A673 (cell line): ENCODE data around the gene ABCD2. TPM values are rescaled to one million over a fixed set of nuclear protein-coding genes. Genes with fewer than 3 reads are reported as not detected.

ENCODE experiments used
- BruUV-seq: library from RNA; stranded (reverse); fragments of 400-500 nt; replicated peaks from 2 replicates; lab custom pipeline; 2021; lab: Mats Ljungman, UMichigan
- CTCF ChIA-PET: fragments of 300-600 bp; sonication (Branson Sonifier 250); formaldehyde crosslinking; loops from one replicate; lab custom pipeline; 2022; ENCODE audit warnings: antibody characterized with exemption; lab: Charles Lee
- POLR2A ChIA-PET: fragments of 300-600 bp; sonication (Branson Sonifier 250); formaldehyde crosslinking; loops from one replicate; lab custom pipeline; 2022; ENCODE audit warnings: antibody characterized with exemption; ENCODE audit not compliant: low non-redundant PET; lab: Charles Lee
- DNase-seq: peaks from one replicate; pipeline ENCODE4 v3.0.0-alpha.2; 2015; ENCODE audit warnings: low spot score
- H3K27ac ChIP-seq: fragments of 200-600 bp; sonication (generic); 2 replicates; pipeline ENCODE4 v1.5.1; 2016; ENCODE audit warnings: mixed run types, low read depth, mild to moderate bottlenecking, mixed read lengths, antibody characterized with exemption, low read length; ENCODE audit not compliant: poor library complexity, severe bottlenecking
- H3K27me3 ChIP-seq: fragments of 200-600 bp; sonication (generic); replicated peaks from 2 replicates; pipeline ENCODE4 v1.6.1; 2017; ENCODE audit warnings: mixed run types, low read depth, mild to moderate bottlenecking, mixed read lengths, antibody characterized with exemption, low read length; ENCODE audit not compliant: insufficient read depth, poor library complexity
- H3K36me3 ChIP-seq: fragments of 200-600 bp; sonication (generic); 2 replicates; pipeline ENCODE4 v1.6.1; 2016; ENCODE audit warnings: mixed run types, mild to moderate bottlenecking, mixed read lengths, antibody characterized with exemption, low read length; ENCODE audit not compliant: insufficient read depth, poor library complexity, severe bottlenecking
- H3K4me1 ChIP-seq: fragments of 200-600 bp; sonication (generic); 2 replicates; pipeline ENCODE4 v1.6.1; 2017; ENCODE audit warnings: mixed run types, mild to moderate bottlenecking, mixed read lengths, antibody characterized with exemption, low read length; ENCODE audit not compliant: insufficient read depth, poor library complexity, severe bottlenecking
- H3K4me3 ChIP-seq: fragments of 200-600 bp; sonication (generic); 2 replicates; pipeline ENCODE4 v1.5.1; 2016; ENCODE audit warnings: low read depth, mixed run types, mild to moderate bottlenecking, mixed read lengths, low read length; ENCODE audit not compliant: poor library complexity, severe bottlenecking
- H3K9me3 ChIP-seq: fragments of 200-600 bp; sonication (generic); 2 replicates; pipeline ENCODE4 v1.6.1; 2016; ENCODE audit warnings: mixed run types, low read depth, mild to moderate bottlenecking, mixed read lengths, antibody characterized with exemption, low read length; ENCODE audit not compliant: poor library complexity, severe bottlenecking
- CTCF ChIP-seq: fragments of 300-800, 200-600 bp; sonication (generic); conservative IDR thresholded peaks from 2 replicates; pipeline ENCODE4 v1.5.1; 2017; ENCODE audit warnings: low read depth, mild to moderate bottlenecking, antibody characterized with exemption, low read length, moderate library complexity, mixed read lengths
- EZH2 ChIP-seq: fragments of 200-600 bp; sonication (generic); IDR thresholded peaks from 2 replicates; pipeline ENCODE4 v1.6.1; 2017; ENCODE audit warnings: borderline replicate concordance, low read depth, mild to moderate bottlenecking, mixed read lengths, antibody characterized with exemption, low read length; ENCODE audit not compliant: poor library complexity, severe bottlenecking
- intact Hi-C: fragments of 100-400 bp; cut with micrococcal nuclease; formaldehyde crosslinking; loops from one replicate; pipeline ENCODE4 v1.10.0; 2022; ENCODE audit not compliant: unreplicated experiment
- total RNA-seq: library from RNA; stranded (reverse); gene quantifications from 2 replicates; pipeline ENCODE4 v1.2.3, GENCODE V29; 2021

ABCD2 gene
- total RNA-seq, 1 experiment from 2014 or later: not detected

GRCh38 chr12:39616666-39617065 lies 2.9 kb downstream of the ABCD2 start:
- intact Hi-C loops: no loop called here
- H3K36me3 ChIP-seq: no peaks in the 10 kb centered on the region
- no peaks in the 10 kb centered on the region for H3K27me3 ChIP-seq
- no peak for DNase-seq
- no peaks in the 10 kb centered on the region for H3K9me3 ChIP-seq
- no peak overlapping the region for H3K27ac ChIP-seq
- TF ChIP-seq CTCF (no peak), EZH2 (no peak)
- BruUV-seq: no TSS peak
- no peak overlapping the region for H3K4me3 ChIP-seq
- H3K4me1 ChIP-seq: no peaks in the 10 kb centered on the region
- POLR2A ChIA-PET: no interaction called here
- CTCF ChIA-PET: no interaction called here

- no TSS peak for BruUV-seq
- no peak overlapping the region for H3K27ac ChIP-seq
- no peak for TF ChIP-seq CTCF
- no peak for TF ChIP-seq EZH2
- no peak for DNase-seq
- no peaks in the 10 kb centered on the region for H3K9me3 ChIP-seq
- POLR2A ChIA-PET: no interaction called here
- intact Hi-C loops: no loop called here
- H3K27me3 ChIP-seq: no peaks in the 10 kb centered on the region
- no peaks in the 10 kb centered on the region for H3K36me3 ChIP-seq
- no peaks in the 10 kb centered on the region for H3K4me1 ChIP-seq
- CTCF ChIA-PET: no interaction called here
- no peak overlapping the region for H3K4me3 ChIP-seq
Measured at GRCh38 chr12:39616251-39616650, 3.4 kb downstream of the ABCD2 start.

DNA sequence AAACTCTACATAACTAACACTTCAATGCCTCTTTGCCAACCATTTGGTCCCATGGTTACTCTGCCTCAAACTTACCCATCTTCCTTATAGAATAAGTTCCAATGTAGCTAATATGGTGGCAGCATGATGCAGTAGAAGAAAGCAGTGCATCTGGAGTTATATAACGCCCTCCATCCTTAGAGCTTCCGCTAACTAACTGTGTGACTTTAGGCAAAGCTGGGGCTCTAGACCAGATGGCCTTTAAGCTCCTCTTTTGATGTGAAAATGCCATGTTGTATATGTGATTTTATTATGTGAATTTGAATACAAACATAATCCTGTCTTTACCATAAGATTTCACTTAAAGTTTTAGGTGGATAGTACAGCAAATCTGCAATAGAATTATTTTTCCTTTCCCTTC lies 6.1 kb downstream of the ABCD2 start:
- Histone ChIP-seq H3K36me3 (no peaks in the 10 kb centered on the region), H3K4me3 (no peak overlapping the region), H3K27me3 (no peaks in the 10 kb centered on the region), H3K27ac (no peak overlapping the region), H3K9me3 (no peaks in the 10 kb centered on the region), H3K4me1 (no peaks in the 10 kb centered on the region)
- TF ChIP-seq EZH2: no peak
- TF ChIP-seq CTCF: no peak
- intact Hi-C loops: no loop called here
- DNase-seq: no peak
- CTCF ChIA-PET: no interaction called here
- POLR2A ChIA-PET: interaction anchor here (0.6 kb wide), 1 partner anchor 8 kb away, joined by 5 read pairs; no protein-coding TSS in a partner anchor
- BruUV-seq: no TSS peak
